Vagina (tissue), 2 donors: Measurements from ENCODE around the gene TBC1D2.

Experiments used
- CTCF ChIP-seq, 3 experiments: fragments of 450-650 bp in 2 of 3; fragments of 200-600 bp in 1 of 3; sonication (generic) in 1 of 3; IDR thresholded peaks; one replicate each; pipeline ENCODE4 v1.5.1; 2017 to 2019; ENCODE audit warnings: antibody characterized with exemption in 3 of 3, mild to moderate bottlenecking in 2 of 3, moderate library complexity in 2 of 3
- POLR2A ChIP-seq, 2 donors: fragments of 450-650 bp; IDR thresholded peaks; one replicate each; pipeline ENCODE4 v1.6.1; 2017; ENCODE audit warnings: antibody characterized with exemption in 2 of 2, mild to moderate bottlenecking in 2 of 2, moderate library complexity in 2 of 2
- POLR2AphosphoS5 ChIP-seq, 2 donors: sonication (generic); formaldehyde crosslinking; IDR thresholded peaks; one replicate each; pipeline ENCODE4 v1.9.0; 2017; ENCODE audit warnings: antibody characterized with exemption in 2 of 2, mild to moderate bottlenecking in 2 of 2, low read depth in 1 of 2; ENCODE audit not compliant: insufficient read depth in 1 of 2

- no peak for TF ChIP-seq CTCF (IDR thresholded peaks at IDR 0.05)
- no peak for TF ChIP-seq POLR2A (IDR thresholded peaks at IDR 0.05)
- no peak for TF ChIP-seq POLR2AphosphoS5 (IDR thresholded peaks at IDR 0.05; ENCODE audit: insufficient read depth in 1 of 2, low read depth in 1 of 2)
Measured at GRCh38 chr9:98262056-98262455, 6.6 kb upstream of the TBC1D2 start.
